ENCODE results near the gene BICDL1.

BICDL1 gene

GRCh38 chr12:120054293-120054692 lies 65.3 kb downstream of the BICDL1 start:
- DNase-seq (ENCODE audit: low spot score): no peak

- DNase-seq (ENCODE audit: low spot score): no peak
Observed at GRCh38 chr12:120055231-120056000, 66.4 kb downstream of the BICDL1 start.

GRCh38 chr12:120056739-120057138 lies 67.7 kb downstream of the BICDL1 start:
- DNase-seq (ENCODE audit: low spot score): no peak

- DNase-seq (ENCODE audit: low spot score): no peak
Observed at GRCh38 chr12:120060196-120060595, 71.2 kb downstream of the BICDL1 start.

GRCh38 chr12:120060717-120061116 lies 71.7 kb downstream of the BICDL1 start:
- DNase-seq (ENCODE audit: low spot score): no peak

- DNase-seq (ENCODE audit: low spot score): no peak
Observed at GRCh38 chr12:120061575-120062214, 72.7 kb downstream of the BICDL1 start.

GRCh38 chr12:120062976-120063579 lies 74.0 kb downstream of the BICDL1 start:
- DNase-seq (ENCODE audit: low spot score): peak; percentile 45

GRCh38 chr12:120064054-120064940 lies 75.3 kb downstream of the BICDL1 start:
- DNase-seq (ENCODE audit: low spot score): no peak

GRCh38 chr12:120065472-120065871 lies 76.4 kb downstream of the BICDL1 start:
- no peak for DNase-seq (ENCODE audit: low spot score)

GRCh38 chr12:120066341-120066740 lies 77.3 kb downstream of the BICDL1 start:
- no peak for DNase-seq (ENCODE audit: low spot score)

GRCh38 chr12:120067084-120067869 lies 78.2 kb downstream of the BICDL1 start:
- no peak for DNase-seq (ENCODE audit: low spot score)

GRCh38 chr12:120067901-120068300 lies 78.9 kb downstream of the BICDL1 start:
- DNase-seq (ENCODE audit: low spot score): no peak

GRCh38 chr12:120069278-120069677 lies 80.2 kb downstream of the BICDL1 start:
- DNase-seq (ENCODE audit: low spot score): no peak

GRCh38 chr12:120071493-120072020 lies 82.5 kb downstream of the BICDL1 start:
- no peak for DNase-seq (ENCODE audit: low spot score)

- no peak for DNase-seq (ENCODE audit: low spot score)
Observed at GRCh38 chr12:120072472-120073249, 83.6 kb downstream of the BICDL1 start.

GRCh38 chr12:120075034-120075616 lies 86.1 kb downstream of the BICDL1 start:
- no peak for DNase-seq (ENCODE audit: low spot score)

GRCh38 chr12:120076651-120077050 lies 87.6 kb downstream of the BICDL1 start:
- DNase-seq (ENCODE audit: low spot score): no peak

- no peak for DNase-seq (ENCODE audit: low spot score)
Observed at GRCh38 chr12:120077260-120077659, 88.2 kb downstream of the BICDL1 start.

GRCh38 chr12:120078868-120079267 lies 89.8 kb downstream of the BICDL1 start:
- no peak for DNase-seq (ENCODE audit: low spot score)
